HepG2 (cell line): Measurements from ENCODE around the gene PAPPA. TPM values are rescaled to one million over a fixed set of nuclear protein-coding genes. Genes with fewer than 3 reads are reported as not detected.

Experiments
- ATAC-seq: fragments of 200-7000 bp; cut with Tn5 transposase; 3 replicates; pipeline ENCODE4 v1.9.1; 2020; ENCODE audit warnings: mild to moderate bottlenecking, moderate library complexity
- BruUV-seq: library from RNA; stranded (reverse); fragments of 400-500 nt; replicated peaks from 2 replicates; lab custom pipeline; 2021; lab: Mats Ljungman, UMichigan
- CTCF ChIA-PET: fragments of 300-600 bp; formaldehyde crosslinking; extraction: SDS; loops from one replicate; lab custom pipeline; 2021; ENCODE audit warnings: low total read pairs, inconsistent platforms, low intra/inter-chr PET ratio; lab: Yijun Ruan, JAX
- POLR2A ChIA-PET: fragments of 350-600 bp; sonication (Branson Sonifier 250); formaldehyde crosslinking; loops from one replicate; lab custom pipeline; 2020; ENCODE audit warnings: antibody characterized with exemption, inconsistent platforms; lab: Yijun Ruan, JAX
- DNase-seq: peaks from one replicate; pipeline ENCODE4 v3.0.0-alpha.2; 2015; ENCODE audit warnings: low spot score
- FAIRE-seq: peaks from 3 replicates; lab custom pipeline; 2011; peaks lifted over from hg19 to GRCh38; lab: Jason Lieb, UNC
- H2AFZ ChIP-seq: one replicate; pipeline ENCODE4 v1.6.1; 2011; ENCODE audit warnings: low read length, inconsistent platforms
- H3K27ac ChIP-seq: fragments of 300-600 bp; 3 replicates; pipeline ENCODE4 v1.8.0; 2011; ENCODE audit warnings: mixed run types, mild to moderate bottlenecking, mixed read lengths, low read length, inconsistent platforms; ENCODE audit not compliant: insufficient read depth; ENCODE audit errors: extremely low read length
- H3K27me3 ChIP-seq, 2 experiments: fragments of 200-600 bp in 1 of 2; 2 replicates in 1 of 2; 3 replicates in 1 of 2; pipeline versions ENCODE4 v1.6.0 to v1.8.0; 2011; ENCODE audit warnings: low read length in 2 of 2, mild to moderate bottlenecking in 2 of 2, moderate library complexity in 2 of 2, inconsistent platforms in 1 of 2; ENCODE audit not compliant: insufficient read depth in 2 of 2, control insufficient read depth in 1 of 2
- H3K36me3 ChIP-seq, 2 experiments: fragments of 200-600 bp in 1 of 2; replicated peaks in 1 of 2; 2 replicates in 1 of 2; 3 replicates in 1 of 2; pipeline versions ENCODE4 v1.5.1 to v1.8.0; 2011; ENCODE audit warnings: low read length in 2 of 2, inconsistent platforms in 1 of 2; ENCODE audit not compliant: insufficient read depth in 2 of 2, control insufficient read depth in 1 of 2
- H3K4me1 ChIP-seq: 2 replicates; pipeline ENCODE4 v1.5.1; 2012; ENCODE audit warnings: low read length, inconsistent platforms; ENCODE audit not compliant: insufficient read depth
- H3K4me2 ChIP-seq: 2 replicates; pipeline ENCODE4 v1.6.0; 2011; ENCODE audit warnings: low read depth, low read length, inconsistent platforms
- H3K4me3 ChIP-seq, 3 experiments: fragments of 200-600 bp in 1 of 3; sonication (generic), shearing (Covaris generic) in 1 of 3; replicated peaks in 1 of 3; 2 replicates each; pipeline ENCODE4 v1.5.1; 2011 to 2016; ENCODE audit warnings: low read length in 3 of 3, inconsistent platforms in 2 of 3, low read depth in 2 of 3, mild to moderate bottlenecking in 2 of 3, control low read depth in 1 of 3, mixed read lengths in 1 of 3; ENCODE audit not compliant: insufficient read depth in 1 of 3
- H3K79me2 ChIP-seq: one replicate; pipeline ENCODE4 v1.6.1; 2011; ENCODE audit warnings: low read length, inconsistent platforms; ENCODE audit not compliant: insufficient read depth
- H3K9ac ChIP-seq: 2 replicates; pipeline ENCODE4 v1.6.0; 2011; ENCODE audit warnings: mild to moderate bottlenecking, low read depth, low read length, inconsistent platforms; ENCODE audit not compliant: insufficient read depth
- H3K9me3 ChIP-seq: 2 replicates; pipeline ENCODE4 v1.5.1; 2012; ENCODE audit warnings: mild to moderate bottlenecking, low read length
- H4K20me1 ChIP-seq: 2 replicates; pipeline ENCODE4 v1.6.0; 2011; ENCODE audit warnings: inconsistent platforms, mild to moderate bottlenecking, low read length, moderate library complexity; ENCODE audit not compliant: insufficient read depth
- EED ChIP-seq: sonication (generic); formaldehyde crosslinking; IDR thresholded peaks from 2 replicates; pipeline ENCODE4 v1.5.0; 2020; ENCODE audit warnings: mild to moderate bottlenecking, missing genetic modification reagents
- EZH2 ChIP-seq: conservative IDR thresholded peaks from 2 replicates; pipeline ENCODE4 v1.6.1; 2012; ENCODE audit warnings: mild to moderate bottlenecking, low read depth, low read length, moderate library complexity
- JDP2 ChIP-seq: sonication (generic); formaldehyde crosslinking; IDR thresholded peaks from 2 replicates; pipeline ENCODE4 v1.8.1; 2022; ENCODE audit warnings: missing genetic modification reagents, borderline replicate concordance
- KDM6A ChIP-seq: IDR thresholded peaks from 2 replicates; pipeline ENCODE4 v1.6.1; 2016; ENCODE audit warnings: low read depth
- POLR2AphosphoS5 ChIP-seq: IDR thresholded peaks from 2 replicates; pipeline ENCODE4 v1.6.1; 2012; ENCODE audit warnings: low read depth, low read length
- RFX3 ChIP-seq: IDR thresholded peaks from 2 replicates; pipeline ENCODE4 v1.6.1; 2016; ENCODE audit warnings: missing biosample characterization, missing genetic modification reagents
- TCF12 ChIP-seq, 2 experiments: fragments of 450-650 bp in 1 of 2; sonication (generic) in 1 of 2; formaldehyde crosslinking in 1 of 2; IDR thresholded peaks; 2 replicates each; pipeline versions ENCODE4 v1.6.1 to v1.8.0; 2017 to 2022; ENCODE audit warnings: antibody characterized with exemption in 1 of 2, mild to moderate bottlenecking in 1 of 2, missing genetic modification reagents in 1 of 2, moderate library complexity in 1 of 2
- ZKSCAN5 ChIP-seq: sonication (generic); formaldehyde crosslinking; IDR thresholded peaks from 2 replicates; pipeline ENCODE4 v1.5.1; 2020; ENCODE audit warnings: mild to moderate bottlenecking, missing genetic modification reagents
- ZNF432 ChIP-seq: sonication (generic); formaldehyde crosslinking; IDR thresholded peaks from 2 replicates; pipeline ENCODE4 v1.5.0; 2020; ENCODE audit warnings: missing genetic modification reagents, mild to moderate bottlenecking, borderline replicate concordance
- ZNF484 ChIP-seq: sonication (generic); formaldehyde crosslinking; IDR thresholded peaks from 2 replicates; pipeline ENCODE4 v1.5.1; 2020; ENCODE audit warnings: mild to moderate bottlenecking, low read depth, missing genetic modification reagents, borderline replicate concordance
- ZNF577 ChIP-seq: sonication (generic); formaldehyde crosslinking; IDR thresholded peaks from 2 replicates; pipeline ENCODE4 v1.4.0; 2020; ENCODE audit warnings: mild to moderate bottlenecking, low read depth, missing genetic modification reagents, borderline replicate concordance
- ZNF614 ChIP-seq: IDR thresholded peaks from 2 replicates; pipeline ENCODE4 v1.6.1; 2018; ENCODE audit warnings: missing biosample characterization, missing genetic modification reagents, inconsistent platforms, borderline replicate concordance
- WGBS: methylation state at CpG from one replicate; pipeline ENCODE4 v1.1.6; 2017; ENCODE audit warnings: low lambda C conversion rate; 5-methylcytosine and 5-hydroxymethylcytosine counted together
- in situ Hi-C: cut with HindIII; loops from 2 replicates; pipeline ENCODE4 v1.10.0; 2017; ENCODE audit warnings: low pct_unique_long_range_greater_than_20kb; ENCODE audit not compliant: extremely low pct_ligation_motif_present
- intact Hi-C: fragments of 100-400 bp; cut with micrococcal nuclease; formaldehyde crosslinking; loops from one replicate; pipeline ENCODE4 v1.10.0; 2022; ENCODE audit not compliant: unreplicated experiment
- polyA plus RNA-seq, 8 experiments: library from polyadenylated mRNA; depleted of rRNA in 3 of 8; stranded (reverse) in 7 of 8; unstranded in 1 of 8; fragments of >200 nt; fragmentation: Illumina TruSeq in 4 of 8; extraction: Trizol in 4 of 8; gene quantifications; 2 replicates each; pipeline versions ENCODE4 v1.2.1 to v1.2.3, GENCODE V29; 2011 to 2016; ENCODE audit warnings: low read depth in 4 of 8, missing spikeins in 1 of 8, mixed read lengths in 1 of 8; ENCODE audit not compliant: insufficient read depth in 1 of 8
- total RNA-seq, 5 experiments: library from RNA; depleted of rRNA; stranded (reverse); fragments of >200 nt; fragmentation: Illumina TruSeq; extraction: Trizol; gene quantifications; 2 replicates each; pipeline ENCODE4 v1.2.3, GENCODE V29; 2016; ENCODE audit warnings: low read depth in 1 of 5
- TF ChIP-seq, protein P1 (sequence below): sonication (generic); formaldehyde crosslinking; IDR thresholded peaks from 2 replicates; pipeline ENCODE4 v1.5.1; 2020; ENCODE audit warnings: mild to moderate bottlenecking, moderate library complexity, missing genetic modification reagents
- TF ChIP-seq, protein P2 (sequence below): IDR thresholded peaks from 2 replicates; pipeline ENCODE4 v1.6.1; 2016; ENCODE audit warnings: low read depth, control low read depth

PAPPA gene
- total and polyA plus RNA-seq, 2 of the 13 experiments (the other 11 are each of a cell fraction or from before 2014, with no cell fraction given) = 0.09 to 0.11 TPM

DNA sequence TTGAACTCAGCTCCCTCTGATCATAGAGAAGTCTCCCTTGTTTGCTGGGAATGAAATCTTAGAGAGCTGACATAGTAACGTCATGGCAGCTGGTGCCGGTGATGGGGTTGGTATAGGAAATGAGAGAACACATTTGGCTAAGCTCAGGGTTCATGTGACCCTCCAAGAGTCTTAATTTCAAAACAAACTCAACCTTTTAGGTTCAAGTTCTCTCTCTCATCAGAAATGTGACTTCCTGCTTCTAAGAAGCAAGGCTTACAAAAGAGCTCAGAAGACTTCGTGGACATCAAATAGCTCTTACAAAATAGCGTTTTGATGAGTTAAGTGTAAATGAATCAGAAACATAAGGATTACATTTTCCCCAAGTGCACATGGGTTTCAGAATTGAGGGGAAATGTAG lies 97.3 kb downstream of the PAPPA start:
- no peak for ATAC-seq
- in situ Hi-C loops = no loop called here
- TF ChIP-seq RFX3 (CRISPR knock-in tag) (no peak), EZH2 (no peak)
- TF ChIP-seq, all 625 proteins: peak for 0
- DNase-seq (no peak), FAIRE-seq (no peak)
- Histone ChIP-seq H3K27ac (no peak overlapping the region), H3K36me3 (no peaks in the 10 kb centered on the region), H3K9ac (no peak overlapping the region), H3K4me2 (no peak overlapping the region), H3K27me3 (no peaks in the 10 kb centered on the region), H3K4me3 (no peak overlapping the region), H3K79me2 (no peaks in the 10 kb centered on the region), H4K20me1 (no peaks in the 10 kb centered on the region), H3K9me3 (no peaks in the 10 kb centered on the region), H3K4me1 (no peaks in the 10 kb centered on the region; the same call in 1 of the 2 replicates), H2AFZ (no peak overlapping the region)
- 42% methylated on average over 4 of the region's 4 CpGs for WGBS
- ChIA-PET CTCF (no interaction called here), POLR2A (no interaction called here)
- intact Hi-C loops = no loop called here
- no TSS peak for BruUV-seq

DNA sequence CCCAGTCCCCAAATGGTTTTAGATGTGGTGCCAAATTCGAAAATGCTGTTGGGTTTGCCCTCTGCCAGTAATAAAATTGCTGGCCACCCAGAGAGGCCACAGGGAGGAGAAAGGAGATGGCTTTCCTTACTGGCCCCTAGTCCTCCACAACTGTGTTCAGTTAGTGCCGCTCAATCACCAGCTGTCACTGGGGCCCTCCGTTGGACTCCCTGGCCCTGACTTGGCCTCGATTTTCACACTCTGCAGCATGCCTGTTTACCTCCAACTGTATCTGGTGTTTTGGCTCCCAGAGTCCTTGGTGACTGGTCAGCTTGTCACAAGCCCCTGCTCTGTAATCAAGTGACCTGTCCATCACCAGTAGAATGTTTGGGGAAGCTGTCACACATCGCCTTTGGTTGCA lies 97.8 kb downstream of the PAPPA start:
- H3K27me3 ChIP-seq = no peaks in the 10 kb centered on the region
- no peak overlapping the region for H2AFZ ChIP-seq
- ATAC-seq (no peak), DNase-seq (no peak)
- H4K20me1 ChIP-seq = no peaks in the 10 kb centered on the region
- no peaks in the 10 kb centered on the region; the same call in 1 of the 2 replicates for H3K4me1 ChIP-seq
- TF ChIP-seq JDP2 (no peak), POLR2AphosphoS5 (no peak), ZKSCAN5 (CRISPR knock-in tag) (no peak), TCF12 (IDR thresholded peaks at IDR 0.05) (no peak), TCF12 (CRISPR knock-in tag; IDR thresholded peaks at IDR 0.05) (no peak), ZNF484 (CRISPR knock-in tag) (no peak), ZNF577 (CRISPR knock-in tag) (no peak), KDM6A (CRISPR knock-in tag) (no peak), ZNF614 (no peak), ZNF432 (CRISPR knock-in tag) (no peak), EED (no peak)
- TF ChIP-seq, protein P1, sequence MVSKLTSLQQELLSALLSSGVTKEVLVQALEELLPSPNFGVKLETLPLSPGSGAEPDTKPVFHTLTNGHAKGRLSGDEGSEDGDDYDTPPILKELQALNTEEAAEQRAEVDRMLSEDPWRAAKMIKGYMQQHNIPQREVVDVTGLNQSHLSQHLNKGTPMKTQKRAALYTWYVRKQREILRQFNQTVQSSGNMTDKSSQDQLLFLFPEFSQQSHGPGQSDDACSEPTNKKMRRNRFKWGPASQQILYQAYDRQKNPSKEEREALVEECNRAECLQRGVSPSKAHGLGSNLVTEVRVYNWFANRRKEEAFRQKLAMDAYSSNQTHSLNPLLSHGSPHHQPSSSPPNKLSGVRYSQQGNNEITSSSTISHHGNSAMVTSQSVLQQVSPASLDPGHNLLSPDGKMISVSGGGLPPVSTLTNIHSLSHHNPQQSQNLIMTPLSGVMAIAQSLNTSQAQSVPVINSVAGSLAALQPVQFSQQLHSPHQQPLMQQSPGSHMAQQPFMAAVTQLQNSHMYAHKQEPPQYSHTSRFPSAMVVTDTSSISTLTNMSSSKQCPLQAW (CRISPR knock-in tag) = no peak
- TF ChIP-seq, protein P2, sequence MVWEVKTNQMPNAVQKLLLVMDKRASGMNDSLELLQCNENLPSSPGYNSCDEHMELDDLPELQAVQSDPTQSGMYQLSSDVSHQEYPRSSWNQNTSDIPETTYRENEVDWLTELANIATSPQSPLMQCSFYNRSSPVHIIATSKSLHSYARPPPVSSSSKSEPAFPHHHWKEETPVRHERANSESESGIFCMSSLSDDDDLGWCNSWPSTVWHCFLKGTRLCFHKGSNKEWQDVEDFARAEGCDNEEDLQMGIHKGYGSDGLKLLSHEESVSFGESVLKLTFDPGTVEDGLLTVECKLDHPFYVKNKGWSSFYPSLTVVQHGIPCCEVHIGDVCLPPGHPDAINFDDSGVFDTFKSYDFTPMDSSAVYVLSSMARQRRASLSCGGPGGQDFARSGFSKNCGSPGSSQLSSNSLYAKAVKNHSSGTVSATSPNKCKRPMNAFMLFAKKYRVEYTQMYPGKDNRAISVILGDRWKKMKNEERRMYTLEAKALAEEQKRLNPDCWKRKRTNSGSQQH (CRISPR knock-in tag) = no peak
- TF ChIP-seq, all 625 proteins: peak for 0
- Histone ChIP-seq H3K9ac (no peak overlapping the region), H3K9me3 (no peaks in the 10 kb centered on the region), H3K36me3 (no peaks in the 10 kb centered on the region), H3K4me2 (no peak overlapping the region), H3K4me3 (no peak overlapping the region), H3K27ac (no peak overlapping the region), H3K79me2 (no peaks in the 10 kb centered on the region)
- BruUV-seq = no TSS peak
- FAIRE-seq = no peak
- in situ Hi-C loops = no loop called here
- CTCF ChIA-PET = no interaction called here
- whole genome bisulfite sequencing = 13% methylated on average over 3 of the region's 5 CpGs
- POLR2A ChIA-PET = no interaction called here
- intact Hi-C loops = no loop called here
